Esophagus muscularis mucosa (tissue), 4 donors: ENCODE results near the gene ANXA7. TPM values are rescaled to one million over a fixed set of nuclear protein-coding genes. Genes with fewer than 3 reads are reported as not detected.

Source experiments
- DNase-seq: peaks from one replicate; pipeline ENCODE4 v3.0.0-alpha.2; 2017; ENCODE audit errors: extremely low spot score
- H3K27ac ChIP-seq, 4 donors: fragments of 200-600 bp; sonication (generic); replicated peaks in 1 of 4; 1 replicate in 3 of 4; 2 replicates in 1 of 4; pipeline ENCODE4 v1.5.1; 2016 to 2019; ENCODE audit warnings: mild to moderate bottlenecking in 1 of 4
- H3K27me3 ChIP-seq, 4 donors: fragments of 200-600 bp; sonication (generic); one replicate each; pipeline versions ENCODE4 v1.5.1 to v1.6.0; 2016 to 2019
- H3K36me3 ChIP-seq, 4 donors: fragments of 200-600 bp; sonication (generic); one replicate each; pipeline ENCODE4 v1.5.1; 2016 to 2019
- H3K4me1 ChIP-seq, 4 donors: fragments of 200-600 bp; sonication (generic); one replicate each; pipeline ENCODE4 v1.5.1; 2016 to 2019
- H3K4me3 ChIP-seq, 4 donors: fragments of 200-600 bp; sonication (generic); 1 replicate in 2 of 4; 2 replicates in 2 of 4; pipeline ENCODE4 v1.5.1; 2016 to 2019; ENCODE audit warnings: mild to moderate bottlenecking in 4 of 4, moderate library complexity in 1 of 4
- H3K9me3 ChIP-seq, 4 donors: fragments of 200-600 bp; sonication (generic); 1 replicate in 3 of 4; 2 replicates in 1 of 4; pipeline ENCODE4 v1.5.1; 2016 to 2019
- EP300 ChIP-seq: sonication (generic); formaldehyde crosslinking; IDR thresholded peaks from one replicate; pipeline ENCODE4 v1.6.1; 2017; ENCODE audit warnings: antibody characterized with exemption
- POLR2A ChIP-seq: fragments of 450-650 bp; IDR thresholded peaks from one replicate; pipeline ENCODE4 v1.6.1; 2017; ENCODE audit warnings: antibody characterized with exemption, moderate library complexity, mild to moderate bottlenecking, low read depth
- POLR2AphosphoS5 ChIP-seq, 2 donors: sonication (generic); formaldehyde crosslinking; IDR thresholded peaks; one replicate each; pipeline ENCODE4 v1.6.1; 2017; ENCODE audit warnings: antibody characterized with exemption in 2 of 2
- WGBS: methylation state at CpG from one replicate; pipeline ENCODE4 v1.1.5; 2018; 5-methylcytosine and 5-hydroxymethylcytosine counted together
- intact Hi-C: fragments of 100-400 bp; cut with DNase I; formaldehyde crosslinking; loops from one replicate; pipeline ENCODE4 v1.15.1; 2023
- total RNA-seq, 4 donors: library from RNA; depleted of rRNA; stranded (reverse); fragments of >200 nt; gene quantifications; one replicate each; pipeline versions ENCODE4 v1.1.0 to v1.2.1, GENCODE V29; 2016
- TF ChIP-seq, protein P1 (sequence below), 3 experiments: fragments of 200-600 bp in 2 of 3; fragments of 450-650 bp in 1 of 3; sonication (generic) in 2 of 3; IDR thresholded peaks; one replicate each; pipeline ENCODE4 v1.5.1; 2017 to 2019; ENCODE audit warnings: antibody characterized with exemption in 3 of 3, mild to moderate bottlenecking in 2 of 3, moderate library complexity in 1 of 3

The ANXA7 gene
- total RNA-seq, 4 donors from 2014 or later = 105 to 135 (median 128) TPM

DNA sequence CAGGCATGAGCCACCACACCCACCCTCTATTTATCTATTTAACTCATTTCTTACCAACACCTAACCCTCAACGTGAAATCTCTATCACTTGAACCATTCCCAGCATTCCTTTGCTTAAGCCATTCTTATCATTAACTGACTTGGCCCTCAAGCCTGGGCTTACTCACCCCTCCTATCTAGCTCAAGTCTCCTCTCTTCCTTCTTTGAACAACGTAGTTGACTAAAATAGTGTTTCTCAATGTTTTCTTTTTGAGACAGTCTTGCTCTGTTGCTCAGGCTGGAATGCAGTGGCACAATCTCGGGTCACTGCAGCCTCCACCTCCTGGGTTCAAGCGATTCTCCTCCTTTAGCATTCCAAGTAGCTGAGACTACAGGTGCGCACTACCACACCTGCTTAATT lies 7.0 kb downstream of the ANXA7 start:
- no peak for TF ChIP-seq EP300
- TF ChIP-seq, protein P1, sequence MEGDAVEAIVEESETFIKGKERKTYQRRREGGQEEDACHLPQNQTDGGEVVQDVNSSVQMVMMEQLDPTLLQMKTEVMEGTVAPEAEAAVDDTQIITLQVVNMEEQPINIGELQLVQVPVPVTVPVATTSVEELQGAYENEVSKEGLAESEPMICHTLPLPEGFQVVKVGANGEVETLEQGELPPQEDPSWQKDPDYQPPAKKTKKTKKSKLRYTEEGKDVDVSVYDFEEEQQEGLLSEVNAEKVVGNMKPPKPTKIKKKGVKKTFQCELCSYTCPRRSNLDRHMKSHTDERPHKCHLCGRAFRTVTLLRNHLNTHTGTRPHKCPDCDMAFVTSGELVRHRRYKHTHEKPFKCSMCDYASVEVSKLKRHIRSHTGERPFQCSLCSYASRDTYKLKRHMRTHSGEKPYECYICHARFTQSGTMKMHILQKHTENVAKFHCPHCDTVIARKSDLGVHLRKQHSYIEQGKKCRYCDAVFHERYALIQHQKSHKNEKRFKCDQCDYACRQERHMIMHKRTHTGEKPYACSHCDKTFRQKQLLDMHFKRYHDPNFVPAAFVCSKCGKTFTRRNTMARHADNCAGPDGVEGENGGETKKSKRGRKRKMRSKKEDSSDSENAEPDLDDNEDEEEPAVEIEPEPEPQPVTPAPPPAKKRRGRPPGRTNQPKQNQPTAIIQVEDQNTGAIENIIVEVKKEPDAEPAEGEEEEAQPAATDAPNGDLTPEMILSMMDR (IDR thresholded peaks at IDR 0.05) = no peak
- TF ChIP-seq POLR2AphosphoS5 (IDR thresholded peaks at IDR 0.05) = no peak
- TF ChIP-seq POLR2A = no peak
- H3K9me3 ChIP-seq = no peaks in the 10 kb centered on the region
- DNase-seq = no peak
- H3K4me1 ChIP-seq = peaks cover 10 to 32% (median 18%) of the 10 kb centered on the region in 4 donors
- peaks cover 0 to 14% (median 5%) of the 10 kb centered on the region in 4 donors for H3K36me3 ChIP-seq
- 92% methylated on average over 5 of the region's 5 CpGs for WGBS
- H3K27me3 ChIP-seq = no peaks in the 10 kb centered on the region
- H3K27ac ChIP-seq = no peak overlapping the region
- H3K4me3 ChIP-seq = no peak overlapping the region
- intact Hi-C loops = no loop called here

DNA sequence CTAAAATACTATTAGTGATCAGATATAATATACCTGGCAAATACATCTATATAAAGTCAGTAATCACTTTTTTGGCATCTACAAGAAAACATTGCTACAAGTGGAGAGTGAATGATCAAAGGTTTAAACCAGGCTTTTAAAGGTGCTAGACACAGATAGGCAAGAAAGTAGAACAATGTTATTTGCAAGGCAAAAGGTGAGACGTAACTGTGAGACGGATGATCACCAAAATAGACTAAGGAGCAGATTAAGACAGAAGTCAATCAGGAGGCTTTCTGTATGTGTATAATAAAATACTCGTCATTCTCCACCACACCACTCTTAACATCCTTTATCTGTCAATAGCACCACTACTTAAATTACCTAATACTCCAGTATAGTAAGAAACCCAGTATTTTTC lies 8.3 kb downstream of the ANXA7 start:
- Histone ChIP-seq H3K4me3 (no peak overlapping the region), H3K9me3 (no peaks in the 10 kb centered on the region), H3K27ac (no peak overlapping the region), H3K27me3 (no peaks in the 10 kb centered on the region), H3K4me1 (peaks cover 7 to 39% (median 14%) of the 10 kb centered on the region in 4 donors), H3K36me3 (peaks cover 0 to 14% (median 5%) of the 10 kb centered on the region in 4 donors)
- DNase-seq = no peak
- 94% methylated on average over 3 of the region's 3 CpGs for WGBS
- TF ChIP-seq, protein P1 (IDR thresholded peaks at IDR 0.05) = no peak
- TF ChIP-seq POLR2AphosphoS5 (IDR thresholded peaks at IDR 0.05) (no peak), POLR2A (no peak), EP300 (no peak)
- intact Hi-C loops = no loop called here

DNA sequence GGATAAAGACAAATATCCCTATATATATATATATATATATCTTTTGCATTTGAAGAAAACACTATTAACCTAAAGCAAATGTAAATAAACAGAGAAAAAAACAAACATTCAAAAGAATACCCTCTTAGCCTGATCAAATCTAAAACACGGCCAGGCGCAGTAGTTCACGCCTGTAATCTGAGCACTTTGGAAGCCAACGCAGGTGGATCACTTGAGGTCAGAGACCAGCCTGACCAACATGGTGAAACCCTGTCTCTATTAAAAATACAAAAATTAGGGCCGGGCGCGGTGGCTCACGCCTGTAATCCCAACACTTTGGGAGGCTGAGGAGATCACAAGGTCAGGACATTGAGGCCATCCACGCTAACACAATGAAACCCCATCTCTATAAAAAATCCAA lies 9.2 kb downstream of the ANXA7 start:
- DNase-seq = no peak
- intact Hi-C loops = no loop called here
- TF ChIP-seq POLR2AphosphoS5 (IDR thresholded peaks at IDR 0.05) (no peak), POLR2A (no peak), EP300 (no peak)
- TF ChIP-seq, protein P1 (IDR thresholded peaks at IDR 0.05) = no peak
- no peaks in the 10 kb centered on the region for H3K27me3 ChIP-seq
- peaks cover 0 to 15% (median 7%) of the 10 kb centered on the region in 4 donors for H3K36me3 ChIP-seq
- WGBS = 95% methylated on average over 9 of the region's 9 CpGs
- no peak overlapping the region for H3K27ac ChIP-seq
- H3K4me3 ChIP-seq = no peak overlapping the region
- H3K4me1 ChIP-seq = peaks cover 7 to 39% (median 12%) of the 10 kb centered on the region in 4 donors
- H3K9me3 ChIP-seq = no peaks in the 10 kb centered on the region

DNA sequence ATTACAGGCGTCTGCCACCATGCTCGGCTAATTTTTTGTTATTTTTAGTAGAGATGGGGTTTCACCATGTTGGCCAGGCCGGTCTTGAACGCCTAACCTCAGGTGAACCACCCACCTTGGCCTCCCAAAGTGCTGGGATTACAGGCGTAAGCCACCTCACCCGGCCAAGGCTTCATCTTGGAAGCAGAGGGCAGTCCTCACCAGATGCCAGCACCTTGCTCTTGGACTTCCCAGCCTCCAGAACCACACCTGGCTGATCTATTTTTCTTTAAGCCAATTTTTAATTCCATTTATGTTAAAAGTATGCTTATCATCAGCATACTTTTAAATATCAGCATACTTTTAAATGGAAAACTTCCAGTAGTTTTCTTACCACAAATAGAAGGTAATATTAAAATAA lies 12.2 kb downstream of the ANXA7 start:
- Histone ChIP-seq H3K9me3 (no peaks in the 10 kb centered on the region), H3K27me3 (no peaks in the 10 kb centered on the region), H3K4me1 (peaks cover 3 to 28% (median 7%) of the 10 kb centered on the region in 4 donors), H3K4me3 (no peak overlapping the region), H3K27ac (no peak overlapping the region), H3K36me3 (peaks cover 15 to 35% (median 20%) of the 10 kb centered on the region in 4 donors)
- DNase-seq = no peak
- TF ChIP-seq EP300 (no peak), POLR2AphosphoS5 (IDR thresholded peaks at IDR 0.05) (no peak), POLR2A (no peak)
- TF ChIP-seq, protein P1 (IDR thresholded peaks at IDR 0.05) = no peak
- WGBS = 97% methylated on average over 6 of the region's 6 CpGs
- intact Hi-C loops = no loop called here

DNA sequence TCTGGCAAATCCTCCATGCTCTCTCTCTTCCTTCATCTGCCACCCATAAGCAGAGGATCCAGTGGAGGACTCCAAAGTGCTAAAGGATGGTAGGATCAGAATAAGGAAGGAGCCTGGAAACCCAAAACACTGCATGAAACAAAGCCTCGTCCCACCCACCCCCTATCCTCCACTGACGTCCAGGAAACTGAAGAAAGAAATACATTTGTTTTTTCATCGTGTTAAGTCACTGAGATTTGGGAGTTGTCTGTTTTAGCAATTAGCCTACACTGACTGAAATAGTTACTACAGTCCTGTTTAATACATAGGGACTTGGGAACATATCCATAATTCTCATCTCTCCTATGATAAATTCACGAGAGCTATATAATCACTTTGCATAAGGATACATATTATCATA lies 14.8 kb downstream of the ANXA7 start:
- Histone ChIP-seq H3K27me3 (no peaks in the 10 kb centered on the region), H3K4me1 (peaks cover 0 to 17% (median 0%) of the 10 kb centered on the region in 4 donors), H3K9me3 (no peaks in the 10 kb centered on the region), H3K27ac (no peak overlapping the region), H3K4me3 (no peak overlapping the region), H3K36me3 (peaks cover 34 to 61% (median 41%) of the 10 kb centered on the region in 4 donors)
- DNase-seq = no peak
- TF ChIP-seq POLR2AphosphoS5 (IDR thresholded peaks at IDR 0.05) (no peak), EP300 (no peak), POLR2A (no peak)
- TF ChIP-seq, protein P1 (IDR thresholded peaks at IDR 0.05) = no peak
- intact Hi-C loops = no loop called here
- 73% methylated on average over 4 of the region's 4 CpGs for WGBS
